ENCODE data around the gene LNP1. TPM values are rescaled to one million over a fixed set of nuclear protein-coding genes. Genes with fewer than 3 reads are reported as not detected.

Gene LNP1
- total and polyA plus RNA-seq, 9 of the 15 experiments (the other 6 are each of a cell fraction or from before 2014, with no cell fraction given) = 1.9 to 5.2 (median 4.5) TPM

GRCh38 chr3:100429187-100429716, 27.9 kb downstream of the LNP1 start:
- WGBS (ENCODE audit: insufficient coverage, low coverage, missing lambda C conversion rate) = 89% methylated on average over 2 of the region's 2 CpGs
- H3K9me3 ChIP-seq (replicated peaks; ENCODE audit: control insufficient read depth, insufficient read depth, low read depth, low read length) = no peaks in the 10 kb centered on the region
- H3K9ac ChIP-seq (ENCODE audit: insufficient read depth in 1 of 2, low read depth in 2 of 2, low read length in 2 of 2) = no peak overlapping the region
- H3K4me2 ChIP-seq (ENCODE audit: insufficient read depth, low read length) = no peak overlapping the region
- no peaks in the 10 kb centered on the region for H3K36me3 ChIP-seq (ENCODE audit: control insufficient read depth, insufficient read depth, low read length)
- peaks cover 0 to 22% of the 10 kb centered on the region in 2 experiments; a peak in 2 of 5 replicates for H3K4me1 ChIP-seq (replicated peaks in 1 of 2; ENCODE audit: control insufficient read depth in 2 of 2, insufficient read depth in 2 of 2, low read length in 2 of 2)
- H2AFZ ChIP-seq (ENCODE audit: low read depth, low read length) = no peak overlapping the region
- H3K79me2 ChIP-seq (ENCODE audit: control insufficient read depth, insufficient read depth, low read length) = no peaks in the 10 kb centered on the region
- no peak overlapping the region for H3K4me3 ChIP-seq
- no peaks in the 10 kb centered on the region for H3K9me1 ChIP-seq (ENCODE audit: control insufficient read depth, insufficient read depth, low read length)
- H4K20me1 ChIP-seq (replicated peaks; ENCODE audit: control insufficient read depth, insufficient read depth, low read length) = no peaks in the 10 kb centered on the region
- TF ChIP-seq SMARCB1 (IDR thresholded peaks at IDR 0.05; ENCODE audit: insufficient read length, low read depth) = no peak
- TF ChIP-seq THRAP3 (IDR thresholded peaks at IDR 0.05; ENCODE audit: borderline replicate concordance) = no peak
- TF ChIP-seq XRCC3 (IDR thresholded peaks at IDR 0.05) = no peak
- no peak for TF ChIP-seq TCF15 (CRISPR knock-in tag; IDR thresholded peaks at IDR 0.05)
- no peak for TF ChIP-seq ZNF318 (IDR thresholded peaks at IDR 0.05; ENCODE audit: borderline replicate concordance in 1 of 2, low read depth in 1 of 2)
- TF ChIP-seq NONO (IDR thresholded peaks at IDR 0.05; ENCODE audit: low read depth in 2 of 2, low read length in 1 of 2) = no peak
- TF ChIP-seq ZNF143 (CRISPR knock-in tag; IDR thresholded peaks at IDR 0.05) = no peak
- no peak for TF ChIP-seq SETDB1 (IDR thresholded peaks at IDR 0.05; ENCODE audit: low read length)
- TF ChIP-seq ZNF197 (CRISPR knock-in tag; IDR thresholded peaks at IDR 0.05; ENCODE audit: low read depth) = no peak
- no peak for FAIRE-seq
- ChIA-PET POLR2A (interaction anchor here (0.7 to 1.6 kb wide), 3 partner anchors 21 to 33 kb away, joined by 3 to 4 read pairs (median 3); partner anchors contain the start of genes LNP1 and TOMM70), CTCF (ENCODE audit: low intra/inter-chr PET ratio) (no interaction called here)
- intact Hi-C loops (cut with micrococcal nuclease) = no loop called here
- no peaks in the 10 kb centered on the region for H3K27me3 ChIP-seq (ENCODE audit: control insufficient read depth in 2 of 2, insufficient read depth in 2 of 2, low read length in 2 of 2)
- DNase-seq (ENCODE audit: extremely low read depth in 1 of 4, low spot score in 3 of 4) = no peak
- ATAC-seq = no peak
- BruUV-seq (replicated peaks) = no TSS peak
- H3K27ac ChIP-seq (ENCODE audit: extremely low read depth, low read depth, low read length) = no peak overlapping the region
- in situ Hi-C loops (cut with MboI) = no loop called here

Measured in K562 (cell line).